HepG2 (cell line): ENCODE measurements around the gene S100A16. TPM values are rescaled to one million over a fixed set of nuclear protein-coding genes. Genes with fewer than 3 reads are reported as not detected.
A peak's percentile ranks its signal among the peaks of the same experiment; 100 is the strongest.

Source experiments
- FOSL1 ChIP-seq: sonication (generic); formaldehyde crosslinking; IDR thresholded peaks from 2 replicates; pipeline ENCODE4 v1.9.0; 2021; ENCODE audit warnings: missing genetic modification reagents, borderline replicate concordance
- FOXA3 ChIP-seq: IDR thresholded peaks from 2 replicates; pipeline ENCODE4 v1.6.1; 2016; ENCODE audit warnings: missing genetic modification reagents, missing compliant biosample characterization
- FOXP1 ChIP-seq, 2 experiments: fragments of 450-650 bp in 1 of 2; IDR thresholded peaks; 2 replicates each; pipeline ENCODE4 v1.6.1; 2017 to 2018; ENCODE audit warnings: antibody characterized with exemption in 1 of 2
- FUBP1 ChIP-seq: sonication (generic); formaldehyde crosslinking; IDR thresholded peaks from 2 replicates; pipeline ENCODE4 v1.5.1; 2020; ENCODE audit warnings: missing genetic modification reagents, mild to moderate bottlenecking, borderline replicate concordance
- MEF2D ChIP-seq: sonication (generic); formaldehyde crosslinking; IDR thresholded peaks from 2 replicates; pipeline ENCODE4 v1.5.1; 2020; ENCODE audit warnings: mild to moderate bottlenecking, missing genetic modification reagents
- MYC ChIP-seq: sonication (generic); formaldehyde crosslinking; IDR thresholded peaks from 2 replicates; pipeline ENCODE4 v1.9.0; 2021; ENCODE audit warnings: missing genetic modification reagents, borderline replicate concordance
- NFE2L1 ChIP-seq: sonication (generic); formaldehyde crosslinking; IDR thresholded peaks from 2 replicates; pipeline ENCODE4 v1.4.0; 2020; ENCODE audit warnings: missing genetic modification reagents, mild to moderate bottlenecking, borderline replicate concordance
- REPIN1 ChIP-seq: sonication (generic); formaldehyde crosslinking; IDR thresholded peaks from 2 replicates; pipeline ENCODE4 v1.8.0; 2022; ENCODE audit warnings: missing genetic modification reagents, low read depth, mild to moderate bottlenecking, borderline replicate concordance
- RNF2 ChIP-seq: fragments of 450-650 bp; conservative IDR thresholded peaks from 2 replicates; pipeline ENCODE4 v1.6.1; 2016; ENCODE audit warnings: low read depth
- SIX4 ChIP-seq: sonication (generic); formaldehyde crosslinking; IDR thresholded peaks from 2 replicates; pipeline ENCODE4 v1.4.0; 2020; ENCODE audit warnings: missing genetic modification reagents
- SMAD3 ChIP-seq: sonication (generic); formaldehyde crosslinking; IDR thresholded peaks from 2 replicates; pipeline ENCODE4 v1.4.0; 2020; ENCODE audit warnings: missing genetic modification reagents
- ZBTB49 ChIP-seq: sonication (generic); formaldehyde crosslinking; IDR thresholded peaks from 2 replicates; pipeline ENCODE4 v1.4.0; 2020; ENCODE audit warnings: missing genetic modification reagents, borderline replicate concordance
- ZFP62 ChIP-seq: sonication (generic); formaldehyde crosslinking; IDR thresholded peaks from 2 replicates; pipeline ENCODE4 v1.4.0; 2020; ENCODE audit warnings: missing genetic modification reagents
- ZNF124 ChIP-seq: sonication (generic); formaldehyde crosslinking; IDR thresholded peaks from 2 replicates; pipeline ENCODE4 v1.4.0; 2020; ENCODE audit warnings: missing genetic modification reagents
- ZNF441 ChIP-seq: sonication (generic); formaldehyde crosslinking; IDR thresholded peaks from 2 replicates; pipeline ENCODE4 v1.7.0; 2021; ENCODE audit warnings: missing genetic modification reagents, borderline replicate concordance
- ZNF446 ChIP-seq: sonication (generic); formaldehyde crosslinking; IDR thresholded peaks from 2 replicates; pipeline ENCODE4 v1.5.0; 2020; ENCODE audit warnings: mild to moderate bottlenecking, missing genetic modification reagents
- ZNF496 ChIP-seq: sonication (generic); formaldehyde crosslinking; IDR thresholded peaks from 2 replicates; pipeline ENCODE4 v1.8.1; 2023; ENCODE audit warnings: mild to moderate bottlenecking, moderate library complexity, missing genetic modification reagents; ENCODE audit not compliant: insufficient replicate concordance
- ZNF510 ChIP-seq: sonication (generic); formaldehyde crosslinking; IDR thresholded peaks from 2 replicates; pipeline ENCODE4 v1.4.0; 2020; ENCODE audit warnings: low read depth, mild to moderate bottlenecking, missing genetic modification reagents
- ZNF564 ChIP-seq: sonication (generic); formaldehyde crosslinking; IDR thresholded peaks from 2 replicates; pipeline ENCODE4 v1.8.1; 2023; ENCODE audit warnings: mild to moderate bottlenecking, missing genetic modification reagents
- ZNF720 ChIP-seq: sonication (generic); formaldehyde crosslinking; IDR thresholded peaks from 2 replicates; pipeline ENCODE4 v1.4.0; 2020; ENCODE audit warnings: missing genetic modification reagents
- ZSCAN12 ChIP-seq: sonication (generic); formaldehyde crosslinking; IDR thresholded peaks from 2 replicates; pipeline ENCODE4 v1.9.0; 2021; ENCODE audit warnings: mild to moderate bottlenecking, missing genetic modification reagents
- ZSCAN30 ChIP-seq: sonication (generic); formaldehyde crosslinking; IDR thresholded peaks from 2 replicates; pipeline ENCODE4 v1.5.0; 2020; ENCODE audit warnings: mild to moderate bottlenecking, missing genetic modification reagents
- polyA plus RNA-seq, 8 experiments: library from polyadenylated mRNA; depleted of rRNA in 3 of 8; stranded (reverse) in 7 of 8; unstranded in 1 of 8; fragments of >200 nt; fragmentation: Illumina TruSeq in 4 of 8; extraction: Trizol in 4 of 8; gene quantifications; 2 replicates each; pipeline versions ENCODE4 v1.2.1 to v1.2.3, GENCODE V29; 2011 to 2016; ENCODE audit warnings: low read depth in 4 of 8, missing spikeins in 1 of 8, mixed read lengths in 1 of 8; ENCODE audit not compliant: insufficient read depth in 1 of 8
- total RNA-seq, 5 experiments: library from RNA; depleted of rRNA; stranded (reverse); fragments of >200 nt; fragmentation: Illumina TruSeq; extraction: Trizol; gene quantifications; 2 replicates each; pipeline ENCODE4 v1.2.3, GENCODE V29; 2016; ENCODE audit warnings: low read depth in 1 of 5
- TF ChIP-seq, protein P1 (sequence below): sonication (generic); formaldehyde crosslinking; IDR thresholded peaks from 2 replicates; pipeline ENCODE4 v1.8.1; 2023; ENCODE audit warnings: mild to moderate bottlenecking, missing genetic modification reagents
- TF ChIP-seq, protein P2 (sequence below): sonication (generic); formaldehyde crosslinking; IDR thresholded peaks from 2 replicates; pipeline ENCODE4 v1.8.1; 2023; ENCODE audit warnings: mild to moderate bottlenecking, missing genetic modification reagents, borderline replicate concordance
- TF ChIP-seq, protein P3 (sequence below): sonication (generic); formaldehyde crosslinking; IDR thresholded peaks from 2 replicates; pipeline ENCODE4 v1.8.0; 2022; ENCODE audit warnings: mild to moderate bottlenecking, missing genetic modification reagents, moderate library complexity

S100A16 gene
- total and polyA plus RNA-seq, 2 of the 13 experiments (the other 11 are each of a cell fraction or from before 2014, with no cell fraction given): 46.0 to 195 TPM

DNA sequence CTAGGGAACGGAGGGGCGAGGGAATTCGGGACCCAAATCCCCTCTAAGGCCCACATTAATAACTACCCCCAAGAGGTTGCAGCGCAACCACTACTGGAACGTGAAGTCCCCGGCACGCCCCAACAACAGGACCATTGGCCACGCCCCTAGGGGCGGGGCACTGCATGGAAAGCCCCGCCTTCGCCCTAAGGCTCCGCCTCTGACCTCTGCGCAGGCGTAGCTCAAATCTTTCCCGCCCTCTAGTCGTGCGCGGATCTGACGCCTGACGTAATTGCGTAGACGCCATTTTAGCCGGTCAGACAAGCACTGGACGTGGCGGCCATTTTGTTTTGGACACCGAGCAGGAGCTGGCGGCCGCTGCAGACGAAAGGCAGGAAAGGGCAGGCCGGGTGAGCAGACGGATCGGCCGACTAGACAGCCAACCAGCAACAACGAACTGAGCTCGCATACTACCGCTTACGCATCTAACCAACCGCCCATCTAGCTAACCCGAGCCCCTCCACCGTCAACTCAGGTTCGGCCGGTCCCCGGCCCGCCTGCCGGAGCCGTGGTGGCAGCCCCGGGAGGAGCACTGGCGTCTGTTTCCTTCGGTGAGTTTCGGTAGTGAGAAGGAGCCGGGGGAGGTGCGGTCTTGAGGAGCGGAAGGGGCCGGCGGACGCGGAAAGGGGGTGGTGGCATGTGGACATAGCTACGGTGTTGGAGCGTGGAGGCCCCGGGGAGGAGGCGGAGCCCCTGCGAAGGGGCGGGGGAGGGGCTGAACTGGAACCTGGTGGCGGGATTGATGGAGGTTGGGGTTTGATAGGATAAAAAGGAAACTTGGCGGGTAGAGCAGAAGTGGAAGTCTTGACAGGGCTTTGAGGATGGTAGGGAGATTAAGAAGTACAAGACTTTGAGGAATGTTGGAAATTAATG is 21.1 kb upstream of the S100A16 start, which contains the start of gene CHTOP (continued):
- TF ChIP-seq ZBTB49 (CRISPR knock-in tag) (no peak), FUBP1 (CRISPR knock-in tag) (no peak), RNF2 (no peak), REPIN1 (CRISPR knock-in tag) (peak; percentile 84), FOXA3 (peak; percentile 65), ZSCAN30 (CRISPR knock-in tag) (no peak), ZNF124 (CRISPR knock-in tag) (no peak), SMAD3 (no peak), ZNF564 (CRISPR knock-in tag) (peak; percentile 58; the same call in 1 of the 2 replicates), FOSL1 (CRISPR knock-in tag) (no peak), ZSCAN12 (CRISPR knock-in tag) (no peak), ZNF510 (CRISPR knock-in tag) (no peak), FOXP1 (IDR thresholded peaks at IDR 0.05) (no peak), FOXP1 (CRISPR knock-in tag; IDR thresholded peaks at IDR 0.05) (no peak), SIX4 (CRISPR knock-in tag) (no peak), ZNF446 (CRISPR knock-in tag) (no peak), ZFP62 (CRISPR knock-in tag) (no peak), MYC (CRISPR knock-in tag) (peak; percentile 58; the same call in 1 of the 2 replicates), MEF2D (CRISPR knock-in tag) (peak; percentile 64; the same call in 1 of the 2 replicates), NFE2L1 (no peak), ZNF720 (CRISPR knock-in tag) (no peak), ZNF441 (CRISPR knock-in tag) (no peak; the same call in 1 of the 2 replicates), ZNF496 (CRISPR knock-in tag) (no peak)
- TF ChIP-seq, protein P1, sequence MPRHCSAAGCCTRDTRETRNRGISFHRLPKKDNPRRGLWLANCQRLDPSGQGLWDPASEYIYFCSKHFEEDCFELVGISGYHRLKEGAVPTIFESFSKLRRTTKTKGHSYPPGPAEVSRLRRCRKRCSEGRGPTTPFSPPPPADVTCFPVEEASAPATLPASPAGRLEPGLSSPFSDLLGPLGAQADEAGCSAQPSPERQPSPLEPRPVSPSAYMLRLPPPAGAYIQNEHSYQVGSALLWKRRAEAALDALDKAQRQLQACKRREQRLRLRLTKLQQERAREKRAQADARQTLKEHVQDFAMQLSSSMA (CRISPR knock-in tag): peak; percentile 83; the same call in 1 of the 2 replicates
- TF ChIP-seq, protein P2, sequence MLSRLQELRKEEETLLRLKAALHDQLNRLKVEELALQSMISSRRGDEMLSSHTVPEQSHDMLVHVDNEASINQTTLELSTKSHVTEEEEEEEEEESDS (CRISPR knock-in tag): no peak
- TF ChIP-seq, protein P3, sequence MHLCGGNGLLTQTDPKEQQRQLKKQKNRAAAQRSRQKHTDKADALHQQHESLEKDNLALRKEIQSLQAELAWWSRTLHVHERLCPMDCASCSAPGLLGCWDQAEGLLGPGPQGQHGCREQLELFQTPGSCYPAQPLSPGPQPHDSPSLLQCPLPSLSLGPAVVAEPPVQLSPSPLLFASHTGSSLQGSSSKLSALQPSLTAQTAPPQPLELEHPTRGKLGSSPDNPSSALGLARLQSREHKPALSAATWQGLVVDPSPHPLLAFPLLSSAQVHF: no peak
